ENCODE measurements around the gene TPRG1L. TPM values are rescaled to one million over a fixed set of nuclear protein-coding genes. Genes with fewer than 3 reads are reported as not detected.

Gene TPRG1L
- total RNA-seq, 2 experiments from 2014 or later = 15.9 to 17.3 TPM

- POLR2A ChIA-PET = no interaction called here
- H3K9me3 Mint-ChIP-seq = no peaks in the 10 kb centered on the region
- peaks cover 9% of the 10 kb centered on the region for H3K4me1 Mint-ChIP-seq
- no peaks in the 10 kb centered on the region for H3K27me3 Mint-ChIP-seq
- H3K36me3 Mint-ChIP-seq (ENCODE audit: low read depth) = peaks cover 28% of the 10 kb centered on the region
- CTCF ChIA-PET = no interaction called here
- H3K4me3 Mint-ChIP-seq = no peak overlapping the region
- no peak for DNase-seq
- no peak overlapping the region for H3K27ac Mint-ChIP-seq
These were observed 6.8 kb downstream of the TPRG1L start for GRCh38 chr1:3631320-3632260.

- CTCF ChIA-PET = no interaction called here
- peaks cover 9% of the 10 kb centered on the region for H3K4me1 Mint-ChIP-seq
- DNase-seq = no peak
- H3K36me3 Mint-ChIP-seq (ENCODE audit: low read depth) = peaks cover 33% of the 10 kb centered on the region
- no peaks in the 10 kb centered on the region for H3K9me3 Mint-ChIP-seq
- POLR2A ChIA-PET = no interaction called here
- no peak overlapping the region for H3K4me3 Mint-ChIP-seq
- H3K27ac Mint-ChIP-seq = no peak overlapping the region
- no peaks in the 10 kb centered on the region for H3K27me3 Mint-ChIP-seq
These were observed 7.5 kb downstream of the TPRG1L start for GRCh38 chr1:3632298-3632697.

- H3K9me3 Mint-ChIP-seq = no peaks in the 10 kb centered on the region
- peaks cover 31% of the 10 kb centered on the region for H3K36me3 Mint-ChIP-seq (ENCODE audit: low read depth)
- CTCF ChIA-PET = no interaction called here
- no peak overlapping the region for H3K4me3 Mint-ChIP-seq
- no peak for DNase-seq
- POLR2A ChIA-PET = no interaction called here
- H3K27ac Mint-ChIP-seq = no peak overlapping the region
- no peaks in the 10 kb centered on the region for H3K27me3 Mint-ChIP-seq
- H3K4me1 Mint-ChIP-seq = peaks cover 9% of the 10 kb centered on the region
These were observed 8.0 kb downstream of the TPRG1L start for GRCh38 chr1:3632716-3633343.

GRCh38 chr1:3633344-3634058 is 8.7 kb downstream of the TPRG1L start:
- CTCF ChIA-PET = no interaction called here
- POLR2A ChIA-PET = no interaction called here
- Mint-ChIP-seq H3K4me3 (no peak overlapping the region), H3K9me3 (no peaks in the 10 kb centered on the region), H3K27me3 (no peaks in the 10 kb centered on the region), H3K4me1 (peaks cover 9% of the 10 kb centered on the region), H3K27ac (no peak overlapping the region), H3K36me3 (ENCODE audit: low read depth) (peaks cover 31% of the 10 kb centered on the region)
- DNase-seq = no peak

- DNase-seq = no peak
- Mint-ChIP-seq H3K36me3 (ENCODE audit: low read depth) (peaks cover 29% of the 10 kb centered on the region), H3K27me3 (no peaks in the 10 kb centered on the region), H3K4me1 (peaks cover 9% of the 10 kb centered on the region), H3K9me3 (no peaks in the 10 kb centered on the region), H3K4me3 (no peak overlapping the region), H3K27ac (no peak overlapping the region)
- CTCF ChIA-PET = no interaction called here
- POLR2A ChIA-PET = no interaction called here
These were observed 9.4 kb downstream of the TPRG1L start for GRCh38 chr1:3634059-3634800.

- DNase-seq = no peak
- peaks cover 23% of the 10 kb centered on the region for H3K36me3 Mint-ChIP-seq (ENCODE audit: low read depth)
- no peaks in the 10 kb centered on the region for H3K9me3 Mint-ChIP-seq
- no peaks in the 10 kb centered on the region for H3K4me1 Mint-ChIP-seq
- no peak overlapping the region for H3K27ac Mint-ChIP-seq
- no peak overlapping the region for H3K4me3 Mint-ChIP-seq
- H3K27me3 Mint-ChIP-seq = no peaks in the 10 kb centered on the region
- CTCF ChIA-PET = no interaction called here
- POLR2A ChIA-PET = no interaction called here
These were observed 11.3 kb downstream of the TPRG1L start for GRCh38 chr1:3636080-3636479.

GRCh38 chr1:3636531-3636930 is 11.7 kb downstream of the TPRG1L start:
- no peak overlapping the region for H3K27ac Mint-ChIP-seq
- no peak overlapping the region for H3K4me3 Mint-ChIP-seq
- peaks cover 23% of the 10 kb centered on the region for H3K36me3 Mint-ChIP-seq (ENCODE audit: low read depth)
- POLR2A ChIA-PET = no interaction called here
- DNase-seq = no peak
- H3K27me3 Mint-ChIP-seq = no peaks in the 10 kb centered on the region
- CTCF ChIA-PET = no interaction called here
- no peaks in the 10 kb centered on the region for H3K9me3 Mint-ChIP-seq
- H3K4me1 Mint-ChIP-seq = no peaks in the 10 kb centered on the region

- ChIA-PET POLR2A (no interaction called here), CTCF (no interaction called here)
- no peaks in the 10 kb centered on the region for H3K27me3 Mint-ChIP-seq
- no peak overlapping the region for H3K4me3 Mint-ChIP-seq
- DNase-seq = no peak
- peaks cover 28% of the 10 kb centered on the region for H3K36me3 Mint-ChIP-seq (ENCODE audit: low read depth)
- H3K9me3 Mint-ChIP-seq = no peaks in the 10 kb centered on the region
- H3K4me1 Mint-ChIP-seq = no peaks in the 10 kb centered on the region
- no peak overlapping the region for H3K27ac Mint-ChIP-seq
These were observed 13.2 kb downstream of the TPRG1L start for GRCh38 chr1:3638027-3638426.

- H3K27me3 Mint-ChIP-seq = no peaks in the 10 kb centered on the region
- no peaks in the 10 kb centered on the region for H3K4me1 Mint-ChIP-seq
- CTCF ChIA-PET = no interaction called here
- no peak for DNase-seq
- H3K27ac Mint-ChIP-seq = no peak overlapping the region
- POLR2A ChIA-PET = no interaction called here
- H3K4me3 Mint-ChIP-seq = no peak overlapping the region
- H3K36me3 Mint-ChIP-seq (ENCODE audit: low read depth) = peaks cover 28% of the 10 kb centered on the region
- no peaks in the 10 kb centered on the region for H3K9me3 Mint-ChIP-seq
These were observed 13.9 kb downstream of the TPRG1L start for GRCh38 chr1:3638676-3639075.

- H3K27me3 Mint-ChIP-seq = no peaks in the 10 kb centered on the region
- no peak overlapping the region for H3K27ac Mint-ChIP-seq
- ChIA-PET CTCF (no interaction called here), POLR2A (no interaction called here)
- no peak for DNase-seq
- no peaks in the 10 kb centered on the region for H3K9me3 Mint-ChIP-seq
- H3K4me1 Mint-ChIP-seq = no peaks in the 10 kb centered on the region
- peaks cover 27% of the 10 kb centered on the region for H3K36me3 Mint-ChIP-seq (ENCODE audit: low read depth)
- no peak overlapping the region for H3K4me3 Mint-ChIP-seq
These were observed 14.6 kb downstream of the TPRG1L start for GRCh38 chr1:3639397-3639911.

- H3K4me3 Mint-ChIP-seq = no peak overlapping the region
- no peak overlapping the region for H3K27ac Mint-ChIP-seq
- no peak for DNase-seq
- peaks cover 26% of the 10 kb centered on the region for H3K36me3 Mint-ChIP-seq (ENCODE audit: low read depth)
- no peaks in the 10 kb centered on the region for H3K9me3 Mint-ChIP-seq
- POLR2A ChIA-PET = no interaction called here
- CTCF ChIA-PET = no interaction called here
- H3K4me1 Mint-ChIP-seq = no peaks in the 10 kb centered on the region
- no peaks in the 10 kb centered on the region for H3K27me3 Mint-ChIP-seq
These were observed 15.5 kb downstream of the TPRG1L start for GRCh38 chr1:3640121-3640837.

- ChIA-PET POLR2A (no interaction called here), CTCF (no interaction called here)
- Mint-ChIP-seq H3K4me3 (no peak overlapping the region), H3K9me3 (no peaks in the 10 kb centered on the region), H3K27me3 (no peaks in the 10 kb centered on the region), H3K4me1 (no peaks in the 10 kb centered on the region), H3K27ac (no peak overlapping the region), H3K36me3 (ENCODE audit: low read depth) (peaks cover 29% of the 10 kb centered on the region)
- DNase-seq = no peak
These were observed 16.4 kb downstream of the TPRG1L start for GRCh38 chr1:3641046-3641760.

Data from activated CD4-positive, alpha-beta memory T cell treated with anti-CD3 and anti-CD28 coated beads, Interleukin-2, amount 10 ng/mL, durations not matched to agents 7 days and 5 days (primary cell).